Measurements from ENCODE around the gene JAK1.
"Not testable (repeated sequence)": the region's sequence is repeated elsewhere in the genome, so short reads cannot be mapped to it uniquely, and the experiment has no call there.

JAK1 gene

GRCh38 chr1:64950284-64950809 lies 16.0 kb downstream of the JAK1 start:
- no peak for DNase-seq (ENCODE audit: low read depth)

GRCh38 chr1:64948905-64949833 lies 17.2 kb downstream of the JAK1 start:
- no peak for DNase-seq (ENCODE audit: low read depth)

- DNase-seq (ENCODE audit: low read depth) = no peak
Measured at GRCh38 chr1:64948216-64948615, 18.1 kb downstream of the JAK1 start.

- no peak for DNase-seq (ENCODE audit: low read depth)
Measured at GRCh38 chr1:64946916-64947315, 19.4 kb downstream of the JAK1 start.

- no peak for DNase-seq (ENCODE audit: low read depth)
Measured at GRCh38 chr1:64944913-64945312, 21.4 kb downstream of the JAK1 start.

- DNase-seq (ENCODE audit: low read depth) = no peak
Measured at GRCh38 chr1:64942675-64943074, 23.7 kb downstream of the JAK1 start.

- DNase-seq (ENCODE audit: low read depth) = no peak
Measured at GRCh38 chr1:64942118-64942517, 24.2 kb downstream of the JAK1 start.

GRCh38 chr1:64941461-64942117 lies 24.8 kb downstream of the JAK1 start:
- no peak for DNase-seq (ENCODE audit: low read depth)

GRCh38 chr1:64940025-64940424 lies 26.3 kb downstream of the JAK1 start:
- DNase-seq (ENCODE audit: low read depth) = no peak

- no peak for DNase-seq (ENCODE audit: low read depth)
Measured at GRCh38 chr1:64938991-64939390, 27.4 kb downstream of the JAK1 start.

- no peak for DNase-seq (ENCODE audit: low read depth)
Measured at GRCh38 chr1:64936956-64937355, 29.4 kb downstream of the JAK1 start.

GRCh38 chr1:64935551-64936155 lies 30.7 kb downstream of the JAK1 start:
- no peak for DNase-seq (ENCODE audit: low read depth)

- no peak for DNase-seq (ENCODE audit: low read depth)
Measured at GRCh38 chr1:64934878-64935275, 31.5 kb downstream of the JAK1 start.

- no peak for DNase-seq (ENCODE audit: low read depth)
Measured at GRCh38 chr1:64934115-64934877, 32.1 kb downstream of the JAK1 start.

GRCh38 chr1:64933296-64934070 lies 32.9 kb downstream of the JAK1 start:
- no peak for DNase-seq (ENCODE audit: low read depth)

GRCh38 chr1:64932962-64933295 lies 33.4 kb downstream of the JAK1 start:
- no peak for DNase-seq (ENCODE audit: low read depth)

GRCh38 chr1:64930640-64931039 lies 35.7 kb downstream of the JAK1 start:
- not testable (repeated sequence) for DNase-seq (ENCODE audit: low read depth)

- no peak for DNase-seq (ENCODE audit: low read depth)
Measured at GRCh38 chr1:64929221-64929620, 37.1 kb downstream of the JAK1 start.

- DNase-seq (ENCODE audit: low read depth) = no peak
Measured at GRCh38 chr1:64928325-64928724, 38.0 kb downstream of the JAK1 start.

- no peak for DNase-seq (ENCODE audit: low read depth)
Measured at GRCh38 chr1:64925594-64925993, 40.8 kb downstream of the JAK1 start.

GRCh38 chr1:64923294-64923718 lies 43.0 kb downstream of the JAK1 start:
- DNase-seq (ENCODE audit: low read depth) = no peak

Measured in activated T-cell treated with anti-CD3 and anti-CD28 coated beads for 1 hour (primary cell).